Activated B cell treated with CpG ODN at 0.5 μM for 24 hours (primary cell): ENCODE data around the gene XIRP1. TPM values are rescaled to one million over a fixed set of nuclear protein-coding genes. Genes with fewer than 3 reads are reported as not detected.
A peak's percentile ranks its signal among the peaks of the same experiment; 100 is the strongest.

Experiments
- ATAC-seq: fragments of 200-7000 bp; cut with Tn5 transposase; one replicate; pipeline ENCODE4 v1.10.0; 2021; ENCODE audit warnings: low read depth, mild to moderate bottlenecking, moderate library complexity
- CTCF ChIA-PET: fragments of 350-600 bp; sonication (Branson Sonifier 250); formaldehyde crosslinking; loops from one replicate; lab custom pipeline; 2021; ENCODE audit warnings: antibody characterized with exemption; lab: Charles Lee
- POLR2A ChIA-PET: fragments of 350-600 bp; sonication (Branson Sonifier 250); formaldehyde crosslinking; loops from one replicate; lab custom pipeline; 2021; ENCODE audit warnings: antibody characterized with exemption; lab: Charles Lee
- DNase-seq: peaks from one replicate; pipeline ENCODE4 v3.0.0; 2022
- H3K27ac Mint-ChIP-seq: one replicate; pipeline ENCODE4 v1.8.0; 2020; ENCODE audit warnings: mixed read lengths
- H3K27me3 Mint-ChIP-seq: one replicate; pipeline ENCODE4 v1.8.0; 2021; ENCODE audit warnings: mixed read lengths
- H3K36me3 Mint-ChIP-seq: one replicate; pipeline ENCODE4 v1.8.0; 2021; ENCODE audit warnings: low read depth, mixed read lengths
- H3K4me1 Mint-ChIP-seq: one replicate; pipeline ENCODE4 v1.8.0; 2021; ENCODE audit warnings: mixed read lengths
- H3K4me3 Mint-ChIP-seq: one replicate; pipeline ENCODE4 v1.8.0; 2020; ENCODE audit warnings: mild to moderate bottlenecking, mixed read lengths
- H3K9me3 Mint-ChIP-seq: one replicate; pipeline ENCODE4 v1.8.0; 2020; ENCODE audit warnings: mixed read lengths
- intact Hi-C: fragments of 100-400 bp; cut with micrococcal nuclease; formaldehyde crosslinking; loops from one replicate; pipeline ENCODE4 v1.15.1; 2024
- total RNA-seq: library from RNA; stranded (reverse); gene quantifications from 2 replicates; pipeline ENCODE4 v1.2.3, GENCODE V29; 2022
- TF ChIP-seq, protein P1 (sequence below): fragments of 200-600 bp; IDR thresholded peaks from one replicate; pipeline ENCODE4 v1.8.0; 2022; ENCODE audit warnings: antibody characterized with exemption, mild to moderate bottlenecking

Gene XIRP1, protein sequence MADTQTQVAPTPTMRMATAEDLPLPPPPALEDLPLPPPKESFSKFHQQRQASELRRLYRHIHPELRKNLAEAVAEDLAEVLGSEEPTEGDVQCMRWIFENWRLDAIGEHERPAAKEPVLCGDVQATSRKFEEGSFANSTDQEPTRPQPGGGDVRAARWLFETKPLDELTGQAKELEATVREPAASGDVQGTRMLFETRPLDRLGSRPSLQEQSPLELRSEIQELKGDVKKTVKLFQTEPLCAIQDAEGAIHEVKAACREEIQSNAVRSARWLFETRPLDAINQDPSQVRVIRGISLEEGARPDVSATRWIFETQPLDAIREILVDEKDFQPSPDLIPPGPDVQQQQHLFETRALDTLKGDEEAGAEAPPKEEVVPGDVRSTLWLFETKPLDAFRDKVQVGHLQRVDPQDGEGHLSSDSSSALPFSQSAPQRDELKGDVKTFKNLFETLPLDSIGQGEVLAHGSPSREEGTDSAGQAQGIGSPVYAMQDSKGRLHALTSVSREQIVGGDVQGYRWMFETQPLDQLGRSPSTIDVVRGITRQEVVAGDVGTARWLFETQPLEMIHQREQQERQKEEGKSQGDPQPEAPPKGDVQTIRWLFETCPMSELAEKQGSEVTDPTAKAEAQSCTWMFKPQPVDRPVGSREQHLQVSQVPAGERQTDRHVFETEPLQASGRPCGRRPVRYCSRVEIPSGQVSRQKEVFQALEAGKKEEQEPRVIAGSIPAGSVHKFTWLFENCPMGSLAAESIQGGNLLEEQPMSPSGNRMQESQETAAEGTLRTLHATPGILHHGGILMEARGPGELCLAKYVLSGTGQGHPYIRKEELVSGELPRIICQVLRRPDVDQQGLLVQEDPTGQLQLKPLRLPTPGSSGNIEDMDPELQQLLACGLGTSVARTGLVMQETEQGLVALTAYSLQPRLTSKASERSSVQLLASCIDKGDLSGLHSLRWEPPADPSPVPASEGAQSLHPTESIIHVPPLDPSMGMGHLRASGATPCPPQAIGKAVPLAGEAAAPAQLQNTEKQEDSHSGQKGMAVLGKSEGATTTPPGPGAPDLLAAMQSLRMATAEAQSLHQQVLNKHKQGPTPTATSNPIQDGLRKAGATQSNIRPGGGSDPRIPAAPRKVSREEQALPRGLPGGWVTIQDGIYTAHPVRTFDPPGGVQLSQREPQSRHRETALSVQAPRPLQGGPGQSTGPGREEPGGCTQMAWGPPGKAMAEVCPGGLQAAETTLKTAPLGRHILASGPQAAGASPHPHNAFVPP (N-terminal part only)
- total RNA-seq = 0.29 and 0.60 TPM in 2 replicates

DNA sequence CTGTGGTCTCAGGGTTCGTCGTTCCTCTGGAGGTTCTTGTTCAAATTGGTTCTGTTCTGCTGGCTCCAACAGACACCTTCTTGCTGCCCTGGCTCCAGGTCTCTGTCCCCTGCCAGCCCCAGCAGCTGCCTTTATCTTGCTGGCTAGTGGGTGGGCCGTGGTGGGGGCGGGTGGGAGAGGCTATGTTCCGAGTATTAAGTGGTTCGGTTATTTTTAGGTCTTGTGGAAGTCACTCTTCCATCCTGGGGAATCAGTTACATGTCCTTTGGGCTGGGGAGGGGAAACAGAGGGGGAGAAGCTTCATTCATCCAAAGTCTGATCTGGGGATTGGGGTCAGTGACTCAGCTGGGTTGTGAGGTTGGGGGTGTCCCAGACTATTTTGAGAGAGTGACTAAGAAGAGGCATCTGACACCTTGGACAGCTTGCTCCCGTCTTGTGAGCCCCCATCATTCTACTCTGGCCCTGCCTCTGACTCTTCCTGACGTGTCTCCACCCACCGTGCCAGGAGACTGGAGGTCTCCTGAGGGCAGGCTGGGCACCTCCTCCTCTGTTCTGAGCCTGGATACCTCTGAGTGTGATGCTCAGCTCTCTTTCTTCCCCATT, at the start of gene XIRP1:
Gene XIRP1 (minus strand): TSS at position 106 of the 603 bp plus-strand sequence. CDS start 3,150 bp downstream, outside the sequence.
- no peak for ATAC-seq
- intact Hi-C loops = no loop called here
- Mint-ChIP-seq H3K4me1 (peaks cover 18% of the 10 kb centered on the region), H3K27ac (peak within 1 kb of the TSS; percentile 2), H3K36me3 (no peaks in the 10 kb centered on the region), H3K4me3 (no peak within 1 kb of the TSS), H3K27me3 (peaks cover 4% of the 10 kb centered on the region), H3K9me3 (no peaks in the 10 kb centered on the region)
- DNase-seq = no peak
- ChIA-PET POLR2A (interaction anchor here (1.1 to 5.1 kb wide), 3 partner anchors 13 to 95 kb away, joined by 3 to 39 read pairs (median 3); no protein-coding TSS in a partner anchor), CTCF (interaction anchor here (5.9 to 14.8 kb wide), 2 partner anchors 17 to 98 kb away, joined by 40 to 585 read pairs; no protein-coding TSS in a partner anchor)
- TF ChIP-seq, protein P1, sequence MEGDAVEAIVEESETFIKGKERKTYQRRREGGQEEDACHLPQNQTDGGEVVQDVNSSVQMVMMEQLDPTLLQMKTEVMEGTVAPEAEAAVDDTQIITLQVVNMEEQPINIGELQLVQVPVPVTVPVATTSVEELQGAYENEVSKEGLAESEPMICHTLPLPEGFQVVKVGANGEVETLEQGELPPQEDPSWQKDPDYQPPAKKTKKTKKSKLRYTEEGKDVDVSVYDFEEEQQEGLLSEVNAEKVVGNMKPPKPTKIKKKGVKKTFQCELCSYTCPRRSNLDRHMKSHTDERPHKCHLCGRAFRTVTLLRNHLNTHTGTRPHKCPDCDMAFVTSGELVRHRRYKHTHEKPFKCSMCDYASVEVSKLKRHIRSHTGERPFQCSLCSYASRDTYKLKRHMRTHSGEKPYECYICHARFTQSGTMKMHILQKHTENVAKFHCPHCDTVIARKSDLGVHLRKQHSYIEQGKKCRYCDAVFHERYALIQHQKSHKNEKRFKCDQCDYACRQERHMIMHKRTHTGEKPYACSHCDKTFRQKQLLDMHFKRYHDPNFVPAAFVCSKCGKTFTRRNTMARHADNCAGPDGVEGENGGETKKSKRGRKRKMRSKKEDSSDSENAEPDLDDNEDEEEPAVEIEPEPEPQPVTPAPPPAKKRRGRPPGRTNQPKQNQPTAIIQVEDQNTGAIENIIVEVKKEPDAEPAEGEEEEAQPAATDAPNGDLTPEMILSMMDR = no peak

DNA sequence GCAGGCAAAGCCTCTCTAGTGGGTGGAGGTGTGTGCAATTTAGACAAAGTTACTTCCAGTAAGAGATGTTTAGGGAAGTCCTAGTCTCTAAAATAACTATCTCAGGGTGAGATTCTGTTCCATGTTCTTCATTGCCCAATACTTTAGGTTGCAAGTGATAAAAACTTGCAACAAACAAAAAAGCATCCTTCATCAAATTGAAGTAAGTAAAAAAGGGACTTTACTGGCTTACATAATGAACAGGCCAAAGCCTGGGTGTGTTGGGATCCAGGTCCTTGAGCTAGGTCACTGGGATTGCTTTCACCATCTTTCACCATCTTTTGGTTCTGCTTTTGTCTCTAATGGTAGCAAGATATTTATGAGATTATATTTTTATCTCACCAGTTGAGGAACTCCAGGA, 49.2 kb upstream of the XIRP1 start:
- no peak overlapping the region for H3K4me3 Mint-ChIP-seq
- H3K36me3 Mint-ChIP-seq = no peaks in the 10 kb centered on the region
- DNase-seq (no peak), ATAC-seq (no peak)
- peaks cover 3% of the 10 kb centered on the region for H3K4me1 Mint-ChIP-seq
- no peak overlapping the region for H3K27ac Mint-ChIP-seq
- peaks cover 6% of the 10 kb centered on the region for H3K27me3 Mint-ChIP-seq
- TF ChIP-seq, protein P1 = no peak
- ChIA-PET POLR2A (no interaction called here), CTCF (interaction anchor here (1.4 to 1.5 kb wide), 2 partner anchors 47 to 51 kb away, joined by 3 to 5 read pairs; no protein-coding TSS in a partner anchor)
- no peaks in the 10 kb centered on the region for H3K9me3 Mint-ChIP-seq
- intact Hi-C loops = no loop called here

DNA sequence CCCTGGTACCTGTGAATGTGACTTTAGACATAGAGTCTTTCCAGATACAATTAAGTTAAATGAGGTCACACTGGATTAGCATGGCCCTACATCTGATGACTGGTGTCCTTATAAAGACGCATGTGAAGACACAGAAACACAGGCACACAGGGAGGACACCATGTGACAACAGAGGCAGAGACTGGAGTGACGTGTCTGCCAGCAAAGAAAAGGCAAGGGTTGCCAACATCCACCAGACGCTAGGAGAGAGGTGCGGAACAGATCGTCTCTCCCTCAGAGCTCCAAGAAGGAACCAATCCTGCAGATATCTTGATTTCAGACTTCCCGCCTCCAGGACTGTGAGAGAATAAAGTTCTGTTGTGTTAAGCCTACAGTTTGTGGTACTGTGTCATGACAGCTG, 44.6 kb upstream of the XIRP1 start:
- intact Hi-C loops = no loop called here
- no peaks in the 10 kb centered on the region for H3K9me3 Mint-ChIP-seq
- peaks cover 6% of the 10 kb centered on the region for H3K27me3 Mint-ChIP-seq
- no peaks in the 10 kb centered on the region for H3K36me3 Mint-ChIP-seq
- DNase-seq (no peak), ATAC-seq (no peak)
- TF ChIP-seq, protein P1 = no peak
- H3K4me3 Mint-ChIP-seq = no peak overlapping the region
- H3K27ac Mint-ChIP-seq = no peak overlapping the region
- CTCF ChIA-PET = no interaction called here
- POLR2A ChIA-PET = no interaction called here
- peaks cover 31% of the 10 kb centered on the region for H3K4me1 Mint-ChIP-seq

DNA sequence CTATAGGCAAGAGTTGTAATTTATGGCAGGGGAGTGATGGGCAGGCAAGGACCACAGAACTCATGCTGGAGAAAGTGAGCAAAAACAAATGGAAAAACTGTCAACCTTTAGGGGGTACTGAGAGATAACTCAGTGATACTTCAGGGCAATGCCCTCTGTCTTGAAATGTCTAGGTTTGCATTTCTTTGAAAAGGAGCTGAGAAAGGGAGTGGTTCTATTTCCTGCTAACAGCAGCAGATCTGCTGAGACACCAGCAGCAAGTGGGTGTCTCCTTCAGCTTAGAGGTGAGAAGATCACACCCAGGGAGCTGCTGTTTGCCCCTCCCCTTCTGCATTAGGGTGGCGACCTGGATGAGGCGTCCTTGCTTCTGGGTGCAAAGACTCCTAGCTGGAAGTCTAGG, 42.3 kb upstream of the XIRP1 start:
- intact Hi-C loops = no loop called here
- H3K4me3 Mint-ChIP-seq = no peak overlapping the region
- DNase-seq (no peak), ATAC-seq (peak; percentile 37)
- H3K27ac Mint-ChIP-seq = no peak overlapping the region
- H3K9me3 Mint-ChIP-seq = no peaks in the 10 kb centered on the region
- peaks cover 5% of the 10 kb centered on the region for H3K27me3 Mint-ChIP-seq
- POLR2A ChIA-PET = interaction anchor here (1.5 kb wide), 1 partner anchor 9 kb away, joined by 4 read pairs; no protein-coding TSS in a partner anchor
- peaks cover 30% of the 10 kb centered on the region for H3K4me1 Mint-ChIP-seq
- CTCF ChIA-PET = interaction anchor here (1.2 kb wide), 1 partner anchor 53 kb away, joined by 3 read pairs; no protein-coding TSS in a partner anchor
- TF ChIP-seq, protein P1 = no peak
- H3K36me3 Mint-ChIP-seq = no peaks in the 10 kb centered on the region
